Measurements from ENCODE around the gene MYOCD. TPM values are rescaled to one million over a fixed set of nuclear protein-coding genes. Genes with fewer than 3 reads are reported as not detected.

The MYOCD gene
- total RNA-seq, 1 donor from 2014 or later: 26.5 TPM

- H3K9me3 ChIP-seq: no peaks in the 10 kb centered on the region
- no peak overlapping the region for H3K4me3 ChIP-seq
- no peaks in the 10 kb centered on the region for H3K4me1 ChIP-seq
- TF ChIP-seq POLR2A (IDR thresholded peaks at IDR 0.05): no peak
- TF ChIP-seq POLR2AphosphoS5 (IDR thresholded peaks at IDR 0.05; ENCODE audit: insufficient read depth in 1 of 2, low read depth in 1 of 2): no peak
- TF ChIP-seq CTCF (IDR thresholded peaks at IDR 0.05): no peak
- H3K27ac ChIP-seq: no peak overlapping the region
- no peaks in the 10 kb centered on the region for H3K36me3 ChIP-seq
- intact Hi-C loops (cut with DNase I): no loop called here
- H3K27me3 ChIP-seq: no peaks in the 10 kb centered on the region
- DNase-seq (ENCODE audit: extremely low spot score in 2 of 2): no peak
These were observed 91.1 kb downstream of the MYOCD start for GRCh38 chr17:12756786-12757185.

- Histone ChIP-seq H3K27ac (no peak overlapping the region), H3K9me3 (no peaks in the 10 kb centered on the region), H3K4me3 (no peak overlapping the region), H3K36me3 (no peaks in the 10 kb centered on the region), H3K27me3 (no peaks in the 10 kb centered on the region), H3K4me1 (no peaks in the 10 kb centered on the region)
- intact Hi-C loops (cut with DNase I): no loop called here
- TF ChIP-seq POLR2AphosphoS5 (IDR thresholded peaks at IDR 0.05; ENCODE audit: insufficient read depth in 1 of 2, low read depth in 1 of 2) (no peak), CTCF (IDR thresholded peaks at IDR 0.05) (no peak), POLR2A (IDR thresholded peaks at IDR 0.05) (no peak)
- no peak for DNase-seq (ENCODE audit: extremely low spot score in 2 of 2)
These were observed 93.4 kb downstream of the MYOCD start for GRCh38 chr17:12759090-12759489.

- TF ChIP-seq POLR2AphosphoS5 (IDR thresholded peaks at IDR 0.05; ENCODE audit: insufficient read depth in 1 of 2, low read depth in 1 of 2): no peak
- TF ChIP-seq POLR2A (IDR thresholded peaks at IDR 0.05): no peak
- Histone ChIP-seq H3K4me1 (no peaks in the 10 kb centered on the region), H3K27ac (no peak overlapping the region), H3K9me3 (no peaks in the 10 kb centered on the region), H3K36me3 (no peaks in the 10 kb centered on the region), H3K4me3 (no peak overlapping the region), H3K27me3 (no peaks in the 10 kb centered on the region)
- DNase-seq (ENCODE audit: extremely low spot score in 2 of 2): no peak
- intact Hi-C loops (cut with DNase I): no loop called here
These were observed 99.9 kb downstream of the MYOCD start for GRCh38 chr17:12765548-12765947.

- H3K4me1 ChIP-seq: no peaks in the 10 kb centered on the region
- TF ChIP-seq CTCF (IDR thresholded peaks at IDR 0.05) (no peak), POLR2AphosphoS5 (IDR thresholded peaks at IDR 0.05; ENCODE audit: insufficient read depth in 1 of 2, low read depth in 1 of 2) (no peak), POLR2A (IDR thresholded peaks at IDR 0.05) (no peak)
- no peaks in the 10 kb centered on the region for H3K36me3 ChIP-seq
- no peak for DNase-seq (ENCODE audit: extremely low spot score in 2 of 2)
- intact Hi-C loops (cut with DNase I): no loop called here
- no peak overlapping the region for H3K4me3 ChIP-seq
- H3K9me3 ChIP-seq: no peaks in the 10 kb centered on the region
- H3K27ac ChIP-seq: no peak overlapping the region
- H3K27me3 ChIP-seq: no peaks in the 10 kb centered on the region
These were observed 102.6 kb downstream of the MYOCD start for GRCh38 chr17:12768255-12768654.

- Histone ChIP-seq H3K9me3 (no peaks in the 10 kb centered on the region), H3K27ac (no peak overlapping the region), H3K27me3 (no peaks in the 10 kb centered on the region), H3K4me1 (no peaks in the 10 kb centered on the region), H3K4me3 (no peak overlapping the region), H3K36me3 (no peaks in the 10 kb centered on the region)
- TF ChIP-seq CTCF (IDR thresholded peaks at IDR 0.05): no peak
- no peak for TF ChIP-seq POLR2A (IDR thresholded peaks at IDR 0.05)
- no peak for TF ChIP-seq POLR2AphosphoS5 (IDR thresholded peaks at IDR 0.05; ENCODE audit: insufficient read depth in 1 of 2, low read depth in 1 of 2)
- no peak for DNase-seq (ENCODE audit: extremely low spot score in 2 of 2)
- intact Hi-C loops (cut with DNase I): no loop called here
These were observed 104.3 kb downstream of the MYOCD start for GRCh38 chr17:12769981-12770380.

Data from vagina (tissue), 2 donors.